8988T (cell line): ENCODE measurements around the gene TCHHL1.
A peak's percentile ranks its signal among the peaks of the same experiment; 100 is the strongest.

Experiments used
- DNase-seq: peaks from one replicate; pipeline ENCODE4 v3.0.0; 2011

TCHHL1 gene

DNA sequence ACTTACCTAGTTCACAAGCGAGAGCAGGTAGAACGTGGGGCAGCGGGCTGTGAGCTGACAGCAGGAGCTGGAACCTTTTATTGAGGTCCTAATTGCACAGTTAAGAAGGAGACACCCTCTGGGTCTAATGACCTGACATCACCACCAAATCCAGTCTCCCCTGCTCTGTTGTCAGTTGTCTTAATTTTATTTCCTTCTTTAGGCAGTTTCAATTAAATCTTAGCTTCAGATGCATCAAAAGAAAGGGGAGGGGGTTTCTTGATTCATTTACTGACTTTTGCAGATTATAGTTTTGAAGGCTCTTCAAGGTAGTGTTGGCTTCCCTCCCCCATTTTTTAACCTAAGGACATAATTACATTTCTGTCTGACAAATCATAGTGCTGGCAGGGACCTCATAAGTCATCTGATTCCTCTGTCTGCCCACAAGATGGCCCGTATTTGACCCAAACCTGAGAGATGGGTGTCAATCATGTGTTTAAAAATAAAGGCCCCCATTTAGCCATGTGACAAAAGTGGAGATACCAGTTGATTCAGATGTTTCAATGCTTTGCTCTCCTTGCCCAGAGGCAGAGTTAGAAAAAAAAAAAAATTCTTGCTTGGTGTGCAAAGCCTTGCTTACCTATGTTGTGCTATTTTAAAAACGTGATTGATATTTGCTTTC is at the start of gene TCHHL1:
Gene TCHHL1 (minus strand): TSS at position 51 of the 661 bp plus-strand sequence. CDS start 921 bp downstream, outside the sequence.
- no peak for DNase-seq

DNA sequence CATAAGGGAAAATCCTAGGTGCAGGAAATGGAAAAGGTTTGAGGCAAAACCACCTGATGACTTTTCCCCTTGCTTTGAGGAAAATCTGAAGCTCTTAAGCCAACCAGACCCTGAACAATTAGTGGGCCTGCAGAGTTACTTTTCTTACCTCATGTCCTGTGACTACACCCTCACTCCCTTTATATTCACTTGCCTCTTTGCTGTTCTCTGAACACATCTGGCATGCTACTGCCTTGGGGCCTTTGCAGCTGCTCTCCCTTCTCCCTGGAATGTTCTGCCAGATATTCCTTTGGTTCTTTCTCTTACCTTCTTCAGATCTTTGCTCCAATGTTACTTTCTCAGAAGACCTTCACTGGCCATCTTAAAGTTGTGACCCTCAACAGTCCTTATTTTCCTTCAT is 48.4 kb upstream of the TCHHL1 start:
- no peak for DNase-seq

GRCh38 chr1:152130186-152130585 is 41.3 kb upstream of the TCHHL1 start:
- DNase-seq, result no peak

GRCh38 chr1:152127673-152128072 is 38.8 kb upstream of the TCHHL1 start:
- no peak for DNase-seq

DNA sequence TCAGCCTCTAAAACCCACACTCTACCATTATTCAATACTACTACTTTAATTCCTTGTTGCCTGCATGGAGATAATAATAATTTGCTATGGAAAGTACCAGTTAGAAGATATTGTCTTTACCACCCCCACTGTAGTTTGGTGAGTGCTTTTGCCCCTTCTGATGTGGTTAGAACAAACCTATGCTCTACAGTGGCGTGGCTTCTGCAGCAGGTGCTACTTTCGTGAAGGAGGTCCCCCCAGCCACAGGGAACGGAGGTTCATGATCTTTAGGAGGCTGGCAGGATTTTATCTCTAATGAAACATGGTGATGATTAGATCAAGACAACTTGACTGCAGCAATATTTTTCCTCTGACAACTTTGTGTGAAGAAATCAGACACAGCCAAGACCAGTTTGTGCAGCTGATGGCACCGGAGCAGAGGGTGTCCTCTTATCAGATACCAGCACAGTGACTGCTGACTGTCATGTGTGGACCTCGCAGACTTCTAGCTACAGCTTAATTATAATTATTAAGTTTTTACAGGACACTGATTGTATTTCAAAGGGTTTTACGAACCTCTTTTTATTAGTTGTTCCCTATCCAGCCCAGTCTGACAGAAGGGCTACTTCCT is 37.1 kb upstream of the TCHHL1 start:
- no peak for DNase-seq

DNA sequence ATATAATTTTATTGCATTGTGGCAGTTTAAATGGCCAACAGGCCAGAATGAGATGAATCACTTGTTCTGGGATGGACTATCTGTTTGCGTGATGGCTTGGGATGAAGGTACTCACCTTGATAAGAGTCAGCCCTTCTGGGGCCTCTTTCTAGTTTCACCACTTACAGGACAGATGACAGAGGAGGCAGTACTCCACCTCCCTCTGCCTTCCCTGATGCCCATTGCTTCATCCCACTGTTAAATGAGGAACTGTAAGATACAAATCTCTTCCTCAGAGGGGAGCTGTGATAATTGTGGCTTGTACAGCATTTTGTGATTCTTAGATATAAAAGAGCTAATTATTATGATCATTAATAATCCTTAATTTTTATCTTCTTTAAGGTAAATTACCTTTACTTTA is 30.1 kb upstream of the TCHHL1 start:
- no peak for DNase-seq

GRCh38 chr1:152115344-152115743 is 26.5 kb upstream of the TCHHL1 start, which contains the start of gene TCHH:
Gene TCHH (minus strand): TSS chr1:152115444. CDS start chr1:152114080, 1,364 bp downstream.
- no peak for DNase-seq

GRCh38 chr1:152112885-152113432 is 24.1 kb upstream of the TCHHL1 start:
- DNase-seq, result no peak

DNA sequence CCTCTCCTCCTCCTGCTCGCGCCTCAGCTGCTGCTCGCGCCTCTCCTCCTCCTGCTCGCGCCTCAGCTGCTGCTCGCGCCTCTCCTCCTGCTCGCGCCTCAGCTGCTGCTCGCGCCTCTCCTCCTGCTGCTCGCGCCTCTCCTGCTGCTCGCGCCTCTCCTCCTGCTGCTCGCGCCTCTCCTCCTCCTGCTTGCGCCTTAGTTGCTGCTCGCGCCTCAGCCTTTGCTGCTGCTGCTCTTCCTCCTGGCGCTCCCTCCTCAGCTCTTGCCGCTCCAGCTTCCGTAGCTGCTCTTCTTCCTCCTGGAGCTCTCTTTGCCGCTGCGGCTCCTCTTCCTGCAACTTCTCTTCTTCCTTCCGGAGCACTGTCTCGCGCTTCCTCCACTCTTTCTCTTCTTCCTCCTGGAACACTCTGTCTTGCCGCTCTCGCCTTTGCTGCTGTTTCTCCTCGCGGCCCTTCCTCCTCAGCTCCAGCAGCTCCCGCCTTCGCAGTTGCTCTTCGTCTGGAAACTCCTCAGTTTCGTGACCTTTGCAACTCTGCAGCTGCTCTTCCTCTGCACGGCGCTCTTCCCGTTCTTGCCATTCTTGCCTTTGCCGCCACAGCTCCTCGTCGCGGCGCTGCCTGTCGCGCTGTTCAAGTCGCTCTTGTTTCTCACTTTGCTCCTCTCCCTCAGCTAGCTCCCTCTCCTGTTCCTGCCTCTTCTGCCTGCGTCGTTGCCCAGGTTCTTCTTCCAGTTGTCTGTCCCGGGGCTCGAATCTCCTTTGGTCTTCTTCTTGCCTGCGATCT is 23.4 kb upstream of the TCHHL1 start:
- no peak for DNase-seq

DNA sequence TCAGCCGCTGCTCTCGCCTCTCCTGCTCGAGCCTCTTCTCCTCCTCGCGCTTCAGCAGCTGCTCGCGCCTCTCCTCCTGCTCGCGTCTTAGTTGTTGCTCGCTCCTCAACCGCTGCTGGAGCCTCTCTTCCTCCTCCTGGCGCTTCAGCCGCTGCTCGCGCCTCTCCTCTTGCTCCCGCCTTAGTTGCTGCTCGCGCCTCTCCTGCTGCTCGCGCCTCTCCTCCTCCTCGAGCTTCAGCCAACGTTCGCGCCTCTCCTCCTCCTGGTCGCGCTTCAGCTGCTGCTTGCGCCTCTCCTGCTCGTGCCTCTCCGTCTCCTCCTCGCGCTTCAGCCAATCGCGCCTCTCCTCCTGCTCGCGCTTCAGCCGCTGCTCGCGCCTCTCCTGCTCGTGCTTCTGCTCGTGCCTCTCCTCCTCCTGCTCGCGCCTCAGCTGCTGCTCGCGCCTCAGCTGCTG is 22.7 kb upstream of the TCHHL1 start:
- no peak for DNase-seq

- peak; percentile 22 for DNase-seq
Measured at GRCh38 chr1:152110860-152111514, 22.1 kb upstream of the TCHHL1 start.

DNA sequence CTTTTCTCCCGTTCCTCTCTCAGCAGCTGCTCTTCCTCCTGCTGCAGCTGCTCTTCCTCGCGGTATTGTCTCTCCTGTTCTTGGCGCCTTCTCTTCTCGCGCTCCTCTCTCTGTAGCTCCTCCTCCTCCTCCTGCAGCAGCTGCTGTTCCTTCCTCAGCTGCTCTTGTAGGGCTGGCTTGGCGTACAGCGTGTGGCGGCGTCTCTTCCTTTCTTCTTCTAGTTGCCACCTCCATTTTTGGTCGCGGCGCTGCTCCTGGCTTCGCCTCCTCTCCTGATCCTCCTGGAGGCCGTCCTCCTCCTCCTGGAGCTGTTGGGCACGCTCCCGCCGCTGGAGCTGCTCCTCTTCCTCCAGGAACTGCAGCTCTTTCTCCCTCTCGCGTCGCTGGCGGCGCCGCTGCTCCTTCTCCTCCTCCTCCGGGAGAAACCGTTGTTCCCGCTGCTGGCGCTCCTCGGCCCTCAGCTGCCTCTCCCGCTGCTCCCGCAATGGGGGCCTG is 21.5 kb upstream of the TCHHL1 start:
- peak; percentile 41 for DNase-seq

DNA sequence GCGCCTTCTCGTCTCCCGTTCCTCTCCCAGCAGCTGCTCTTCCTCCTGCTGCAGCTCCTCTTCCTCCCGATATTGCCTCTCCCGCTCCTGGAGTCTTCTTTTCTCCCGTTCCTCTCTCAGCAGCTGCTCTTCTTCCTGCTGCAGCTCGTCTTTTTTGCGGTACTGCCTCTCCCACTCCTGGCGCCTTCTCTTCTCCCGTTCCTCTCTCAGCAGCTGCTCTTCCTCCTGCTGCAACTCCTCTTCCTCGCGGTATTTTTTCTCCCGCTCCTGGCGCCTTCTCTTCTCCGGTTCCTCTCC is 21.1 kb upstream of the TCHHL1 start:
- no peak for DNase-seq

DNA sequence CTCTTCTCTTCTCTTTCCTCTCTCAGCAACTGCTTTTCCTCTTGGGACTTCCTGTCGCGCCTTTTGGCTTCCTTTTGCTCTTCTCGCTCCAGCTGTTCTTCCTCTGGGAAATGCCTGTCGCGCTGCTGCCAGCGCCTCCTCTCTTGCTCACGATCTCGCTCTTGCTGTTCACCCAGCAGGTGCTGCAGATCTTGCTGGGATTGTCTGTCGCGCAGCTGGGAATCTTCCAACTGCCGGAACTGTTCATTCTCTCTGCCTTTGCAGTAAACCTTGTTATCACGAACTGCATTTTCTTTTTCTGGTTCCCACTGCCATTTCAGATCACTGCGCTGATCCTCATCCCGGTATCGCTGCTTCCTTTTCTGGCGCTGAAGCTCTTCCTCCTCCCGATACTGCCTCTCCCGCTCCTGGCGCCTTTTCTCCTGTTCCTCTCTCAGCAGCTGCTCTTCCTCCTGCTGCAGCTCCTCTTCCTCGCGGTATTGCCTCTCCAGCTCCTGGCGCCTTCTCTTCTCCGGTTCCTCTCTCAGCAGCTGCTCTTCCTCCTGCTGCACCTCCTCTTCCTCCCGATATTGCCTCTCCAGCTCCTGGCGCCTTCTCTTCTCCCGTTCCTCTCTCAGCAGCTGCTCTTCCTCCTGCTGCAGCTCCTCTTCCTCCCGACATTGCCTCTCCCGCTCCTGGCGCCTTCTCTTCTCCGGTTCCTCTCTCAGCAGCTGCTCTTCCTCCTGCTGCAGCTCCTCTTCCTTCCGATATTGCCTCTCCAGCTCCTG is 20.6 kb upstream of the TCHHL1 start:
- DNase-seq, result no peak

DNA sequence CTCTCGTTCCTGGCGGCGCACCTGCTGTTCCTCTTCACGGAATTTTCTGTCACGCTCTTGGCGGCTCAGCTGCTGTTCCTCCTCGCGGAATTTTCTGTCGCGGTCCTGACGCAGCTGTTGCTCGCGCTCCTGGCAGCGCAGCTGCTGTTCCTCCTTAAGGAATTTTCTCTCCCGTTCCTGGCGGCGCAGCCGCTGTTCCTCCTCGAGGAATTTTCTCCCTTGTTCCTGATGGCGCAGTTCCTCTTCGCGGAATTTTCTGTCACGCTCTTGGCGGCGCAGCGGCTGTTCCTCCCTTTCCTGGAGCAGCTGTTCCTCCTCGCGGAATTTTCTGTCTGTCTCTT is 20.0 kb upstream of the TCHHL1 start:
- no peak for DNase-seq

- no peak for DNase-seq
Measured at GRCh38 chr1:152107984-152108881, 19.4 kb upstream of the TCHHL1 start.

GRCh38 chr1:152107031-152107983 is 18.4 kb upstream of the TCHHL1 start:
- no peak for DNase-seq

DNA sequence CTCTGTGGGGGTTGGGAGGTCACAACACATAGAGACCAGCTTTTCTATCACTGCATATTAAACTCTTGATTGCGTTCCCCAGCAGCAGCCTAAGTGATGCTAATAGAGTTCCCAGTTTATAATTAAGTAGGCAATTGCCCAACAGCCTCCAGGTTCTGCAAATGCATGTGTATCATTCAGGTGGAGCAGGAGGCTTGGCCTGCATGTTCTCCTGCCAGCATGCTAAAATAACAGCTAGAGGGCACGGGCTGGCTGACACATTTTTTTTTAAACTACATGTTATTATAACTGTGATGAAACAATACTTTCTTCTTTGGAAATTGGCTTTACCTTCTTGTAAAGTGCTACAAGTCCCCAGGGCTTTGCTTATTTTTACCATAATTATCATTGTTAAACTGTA is 16.0 kb upstream of the TCHHL1 start:
- DNase-seq, result no peak

DNA sequence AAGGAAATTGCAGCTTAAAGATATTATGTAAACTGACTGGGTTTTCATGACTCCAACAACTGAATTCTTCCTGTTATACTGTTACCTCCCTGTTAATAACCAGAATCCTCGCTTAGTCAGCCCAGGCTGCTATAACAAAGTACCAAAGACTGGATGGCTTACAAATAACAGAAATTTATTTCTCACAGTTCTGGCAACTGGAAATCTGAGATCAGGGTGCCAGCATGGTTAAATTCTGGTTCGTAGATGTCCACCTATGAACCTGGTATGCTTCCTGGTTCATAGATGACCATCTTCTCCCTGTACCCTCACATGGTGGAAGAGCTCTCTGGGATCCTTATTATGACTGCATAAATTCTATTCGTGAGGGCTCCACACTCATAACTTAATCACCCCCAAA is 8.1 kb upstream of the TCHHL1 start:
- no peak for DNase-seq

- DNase-seq, result no peak
Measured at GRCh38 chr1:152086760-152087159, 2.1 kb downstream of the TCHHL1 start.
